NCI-H2029 (cell line): ENCODE data around the gene JAK3.
"Not testable (repeated sequence)": the region's sequence is repeated elsewhere in the genome, so short reads cannot be mapped to it uniquely, and the experiment has no call there.

Source experiments
- DNase-seq: peaks from one replicate; lab custom pipeline; 2025; lab: John Stamatoyannopoulos, UW

JAK3 gene

GRCh38 chr19:17803264-17803896, 44.4 kb downstream of the JAK3 start:
- DNase-seq = no peak

DNA sequence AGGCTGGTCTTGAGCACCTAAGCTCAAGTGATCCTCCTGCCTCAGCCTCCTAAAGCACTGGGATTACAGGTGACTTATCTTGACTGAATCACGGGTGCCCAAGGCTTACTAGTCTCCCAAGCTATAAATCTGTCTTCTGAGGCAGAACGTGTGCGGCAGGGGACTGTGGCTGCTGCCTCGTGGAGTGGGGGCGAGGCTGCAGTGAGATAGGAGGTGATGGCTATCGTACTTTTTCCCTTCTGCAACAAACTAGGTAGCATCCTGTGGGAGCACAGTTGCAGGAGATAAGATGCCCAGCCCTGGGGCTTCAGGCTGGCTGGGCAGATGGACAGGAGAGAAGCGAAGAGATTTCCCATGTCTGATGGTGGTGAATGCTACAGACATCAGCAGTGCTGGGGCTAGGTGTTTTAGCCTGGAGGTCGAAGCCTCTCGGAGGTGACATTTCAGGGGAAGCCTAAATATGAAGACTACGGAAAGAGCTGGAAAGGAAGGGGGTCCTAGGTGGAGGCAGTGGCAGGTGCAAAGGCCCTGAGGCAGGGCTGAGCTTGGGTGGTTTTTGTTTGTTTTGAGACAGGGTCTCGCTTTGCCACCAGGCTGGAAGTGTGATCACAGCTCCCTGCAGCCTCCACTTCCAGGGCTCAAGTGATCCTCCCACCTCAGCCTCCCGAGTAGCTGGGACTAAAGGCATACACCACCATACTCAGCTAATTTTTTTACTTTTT, 45.5 kb downstream of the JAK3 start:
- no peak for DNase-seq

GRCh38 chr19:17798599-17798998, 49.2 kb downstream of the JAK3 start:
- DNase-seq = not testable (repeated sequence)

DNA sequence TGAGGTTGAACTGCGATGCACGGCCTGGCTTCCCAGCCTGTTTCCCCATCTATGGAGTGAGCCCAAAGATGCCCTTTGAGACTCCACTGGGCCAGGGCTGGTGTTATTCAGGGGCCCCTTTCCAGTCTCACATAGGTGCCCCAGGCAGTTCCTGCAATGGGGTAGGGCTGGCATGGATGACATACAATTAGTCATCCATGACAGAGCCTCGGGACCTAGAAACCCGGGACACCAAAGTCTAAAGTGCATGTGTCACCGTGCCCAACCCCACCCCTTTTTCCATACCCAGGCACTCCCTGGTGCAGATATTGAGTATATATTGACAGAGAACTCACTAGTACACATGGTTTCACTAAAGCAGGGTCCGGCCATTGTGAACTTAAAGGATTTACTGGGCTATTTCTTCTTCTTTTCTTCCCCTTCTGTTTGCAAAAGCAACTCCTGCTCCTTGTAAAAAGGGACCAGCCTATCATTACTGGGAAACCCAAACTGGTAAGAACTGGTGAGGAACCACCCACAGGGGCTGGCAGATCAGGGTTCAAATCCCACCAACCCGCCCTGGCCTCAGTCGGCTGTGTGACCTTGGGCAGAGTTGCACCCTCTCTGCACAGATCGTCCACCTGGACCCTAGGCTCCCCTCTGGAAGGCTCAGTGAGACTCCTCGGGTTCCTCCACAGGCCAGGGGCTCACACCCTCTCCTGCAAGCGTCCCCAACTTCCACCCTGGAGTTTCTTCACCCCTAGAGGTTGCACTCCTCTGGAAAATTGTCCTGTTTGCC, 50.2 kb downstream of the JAK3 start:
- DNase-seq = no peak

- DNase-seq = no peak
Observed at GRCh38 chr19:17796838-17797423, 50.9 kb downstream of the JAK3 start.

- no peak for DNase-seq
Observed at GRCh38 chr19:17796013-17796837, 51.6 kb downstream of the JAK3 start.

GRCh38 chr19:17795495-17795856, 52.3 kb downstream of the JAK3 start:
- no peak for DNase-seq

DNA sequence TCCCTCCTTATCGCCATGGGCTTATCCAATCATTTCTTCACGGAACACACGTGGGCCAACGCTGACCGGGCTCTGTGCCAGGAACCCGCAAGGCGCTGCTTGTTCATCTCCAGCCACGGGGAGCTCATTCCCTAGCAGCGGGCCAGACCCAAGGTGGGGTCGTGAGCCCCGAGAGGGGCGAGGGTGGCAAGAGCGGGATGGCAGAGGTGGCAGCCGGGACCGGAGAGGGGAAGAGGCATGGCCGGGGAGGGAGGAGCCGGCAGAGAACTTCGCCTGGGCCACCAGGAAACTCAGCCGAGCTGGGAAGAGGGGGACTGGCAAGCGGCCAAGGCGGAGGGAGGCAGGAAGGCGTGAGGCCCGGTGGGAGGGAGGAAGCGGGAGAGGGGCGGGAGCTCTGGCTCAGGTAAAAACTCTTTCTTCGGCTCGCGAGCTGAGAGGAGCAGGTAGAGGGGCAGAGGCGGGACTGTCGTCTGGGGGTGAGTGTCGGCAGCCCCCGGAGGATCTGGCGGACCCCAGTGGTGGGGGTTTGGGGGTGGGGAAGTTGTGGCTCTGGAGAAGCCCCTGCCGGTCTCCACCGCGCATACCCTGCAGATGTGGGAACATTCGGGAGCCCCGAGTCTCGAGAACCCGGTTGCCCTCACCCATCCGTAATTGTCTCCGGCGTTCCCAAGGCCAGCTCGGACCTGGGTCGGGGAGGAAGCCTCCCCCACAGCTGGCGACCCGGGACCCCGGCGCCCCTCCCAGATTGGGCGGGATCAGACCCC, 52.9 kb downstream of the JAK3 start, which contains the start of gene B3GNT3:
TSS of gene B3GNT3 (plus strand) at position 408 of the 764 bp plus-strand sequence. CDS start 12,670 bp downstream, outside the sequence.
- peak; percentile 78 for DNase-seq

DNA sequence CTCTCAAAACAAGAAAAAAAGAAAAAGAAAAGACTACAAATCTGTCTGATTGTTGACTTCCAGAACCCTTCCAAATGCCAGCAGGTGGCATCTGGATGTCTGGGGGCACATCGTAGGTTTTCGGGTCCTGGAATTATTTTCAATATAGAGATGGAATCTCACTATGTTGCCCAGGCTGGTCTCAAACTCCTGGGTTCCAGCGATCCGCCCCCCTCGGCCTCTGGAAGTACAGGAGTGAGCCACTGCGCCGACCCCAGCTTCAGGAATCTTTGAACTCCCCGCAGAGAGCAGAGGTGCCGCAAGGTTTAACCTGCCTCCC, 53.4 kb downstream of the JAK3 start:
- no peak for DNase-seq

- no peak for DNase-seq
Observed at GRCh38 chr19:17790059-17790780, 57.6 kb downstream of the JAK3 start.

- no peak for DNase-seq
Observed at GRCh38 chr19:17788632-17789031, 59.1 kb downstream of the JAK3 start.

DNA sequence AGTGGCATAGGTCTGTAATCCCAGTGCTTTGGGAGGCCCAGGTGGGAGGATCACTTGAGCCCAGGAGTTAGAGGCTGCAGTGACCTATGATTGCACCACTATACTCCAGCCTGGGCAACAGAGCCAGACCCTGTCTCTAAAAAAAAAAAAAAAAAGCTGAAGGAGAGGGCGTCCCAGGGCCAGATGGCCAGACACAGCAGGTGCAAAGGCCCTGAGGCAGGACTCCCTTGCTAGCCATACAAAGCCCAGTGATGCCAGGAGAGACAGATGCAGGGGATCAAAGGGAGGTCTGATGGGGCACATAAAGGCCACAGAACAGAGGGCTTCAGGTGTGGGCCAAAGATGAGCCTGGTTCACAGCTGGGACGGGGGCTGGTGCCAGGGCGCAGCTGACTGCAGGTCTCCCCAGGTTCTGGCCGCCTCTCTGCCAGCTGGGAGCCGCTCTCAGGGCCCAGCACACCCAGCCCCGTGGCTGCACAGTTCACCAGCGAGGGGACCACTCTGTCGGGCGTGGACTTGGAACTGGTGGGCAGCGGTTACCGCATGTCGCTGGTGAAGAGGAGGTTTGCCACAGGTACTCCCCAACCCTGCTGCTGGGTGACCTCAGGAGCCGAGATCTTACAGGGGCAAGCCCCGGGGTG, 60.4 kb downstream of the JAK3 start:
- DNase-seq = no peak

DNA sequence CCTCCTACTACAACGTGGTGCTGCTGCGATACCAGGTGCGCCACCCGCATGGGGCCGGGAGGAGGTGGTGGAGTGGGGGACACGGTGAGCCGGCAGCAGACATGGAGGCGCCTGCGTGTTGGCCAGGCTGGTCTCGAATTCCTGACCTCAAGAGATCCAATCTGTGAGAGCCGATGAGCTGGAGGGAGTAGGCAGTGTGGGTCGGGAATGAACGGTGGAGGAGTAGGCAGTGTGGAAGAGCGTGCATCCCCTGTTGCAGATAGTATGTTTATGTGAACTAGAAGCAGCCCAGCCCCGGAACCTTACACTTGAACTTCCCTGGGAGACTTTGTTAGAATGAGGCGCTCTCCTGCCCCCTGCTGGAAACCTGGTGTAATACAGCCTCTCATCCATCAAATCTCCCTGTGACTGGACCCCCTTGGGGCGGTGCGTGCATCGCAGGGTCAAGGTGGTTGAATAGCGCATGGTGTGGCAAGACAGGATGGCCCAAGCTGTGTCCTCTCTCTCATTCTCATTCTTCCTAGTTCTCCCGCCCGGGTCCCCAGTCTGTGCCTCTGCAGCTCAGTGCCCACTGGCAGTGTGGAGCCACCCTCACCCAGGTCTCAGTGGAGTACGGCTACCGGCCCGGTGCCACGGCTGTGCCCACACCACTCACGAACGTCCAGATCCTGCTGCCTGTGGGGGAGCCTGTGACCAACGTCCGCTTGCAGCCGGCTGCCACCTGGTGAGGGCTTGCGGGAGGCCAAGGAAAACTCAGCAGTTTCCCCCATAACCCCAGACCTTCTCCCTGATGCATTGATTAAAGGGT, 63.4 kb downstream of the JAK3 start:
- DNase-seq = peak; percentile 61

DNA sequence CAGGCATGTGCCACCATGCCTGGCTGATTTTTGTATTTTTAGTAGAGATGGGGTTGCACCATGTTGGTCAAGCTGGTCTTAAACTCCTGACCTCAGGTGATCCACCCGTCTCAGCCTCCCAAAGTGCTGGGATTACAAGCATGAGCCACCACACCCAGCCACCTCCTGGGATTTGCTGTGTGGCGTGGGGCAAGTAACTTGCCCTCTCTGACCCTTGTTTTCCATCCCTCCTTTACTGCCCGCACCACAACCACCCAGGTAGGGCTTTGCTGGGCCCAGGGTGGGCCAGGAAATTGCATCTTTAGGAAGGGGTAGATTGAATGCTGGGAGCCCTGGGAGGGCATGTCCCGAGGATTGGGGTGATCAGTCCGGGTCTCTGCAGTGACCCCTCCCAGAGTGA, 64.1 kb downstream of the JAK3 start:
- not testable (repeated sequence) for DNase-seq

DNA sequence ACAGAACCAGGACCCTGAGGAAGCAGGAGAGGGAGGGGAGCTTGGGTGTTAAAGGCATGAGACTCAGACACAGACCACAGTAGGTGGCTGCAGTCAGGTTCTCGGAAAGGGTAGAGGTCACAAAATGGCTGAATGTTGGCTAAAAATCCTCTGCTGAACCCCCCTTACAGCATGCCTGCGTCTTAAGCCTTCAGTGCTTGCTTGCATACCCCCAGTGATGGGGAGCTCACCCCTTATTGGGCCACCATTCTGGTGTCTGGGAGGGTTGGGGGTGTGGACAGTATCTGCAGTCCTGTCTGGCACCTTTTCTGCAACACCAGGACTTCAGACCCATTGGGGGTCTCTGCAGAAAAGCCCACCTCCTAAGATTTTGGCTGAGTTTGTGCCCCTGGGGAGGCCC, 67.0 kb downstream of the JAK3 start:
- no peak for DNase-seq

DNA sequence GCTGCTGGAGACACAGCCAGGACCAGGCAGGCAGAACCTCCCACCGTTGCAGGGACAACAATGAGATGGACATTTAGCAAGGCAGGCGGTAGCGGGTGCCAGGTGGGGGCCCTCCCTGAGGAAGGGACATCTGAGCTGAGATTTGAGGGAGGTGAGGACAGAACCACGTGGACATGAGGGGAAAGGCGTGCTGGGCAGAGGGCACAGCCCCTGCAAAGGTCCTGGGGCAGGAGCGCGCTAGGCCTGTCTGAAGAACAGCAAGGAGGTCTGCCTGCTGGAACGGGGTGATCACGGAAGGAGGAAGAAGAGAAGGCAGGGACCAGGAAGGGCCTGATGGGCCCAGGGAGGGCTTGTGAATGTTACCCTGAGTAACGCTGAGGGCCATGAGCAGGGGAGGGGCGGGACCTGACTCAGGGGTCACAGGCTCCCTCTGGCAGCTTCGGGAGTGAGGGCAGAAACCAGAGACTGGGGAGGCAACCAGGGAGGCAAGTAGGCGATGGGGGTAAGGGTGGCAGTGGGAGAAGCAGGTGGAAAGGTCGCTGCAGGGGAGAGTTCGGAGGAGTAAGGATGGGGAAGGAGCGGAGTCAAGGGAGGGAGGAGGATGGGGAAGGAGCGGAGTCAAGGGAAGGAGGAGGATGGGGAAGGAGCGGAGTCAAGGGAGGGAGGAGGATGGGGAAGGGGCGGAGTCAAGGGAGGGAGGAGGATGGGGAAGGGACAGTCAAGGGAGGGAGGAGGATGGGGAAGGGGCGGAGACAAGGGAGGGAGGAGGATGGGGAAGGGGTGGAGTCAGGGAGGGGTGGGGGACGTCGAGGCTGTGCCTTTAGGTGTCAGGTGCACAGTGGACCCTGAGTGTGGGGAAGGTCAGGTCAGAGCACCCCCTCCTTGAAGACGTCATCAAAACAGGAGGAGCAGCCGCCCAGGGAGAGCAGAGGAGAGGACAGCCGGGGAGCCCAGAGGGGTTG, 68.5 kb downstream of the JAK3 start:
- DNase-seq = no peak

GRCh38 chr19:17778251-17778967, 69.4 kb downstream of the JAK3 start:
- peak; percentile 60 for DNase-seq
